Right cardiac atrium (tissue), 5 donors: ENCODE data around the gene GPC6. TPM values are rescaled to one million over a fixed set of nuclear protein-coding genes. Genes with fewer than 3 reads are reported as not detected.

Experiments used
- ATAC-seq, 2 donors: fragments of 200-7000 bp; cut with Tn5 transposase; one replicate each; pipeline versions ENCODE4 v1.8.0 to v1.9.1; 2020; ENCODE audit warnings: moderate library complexity in 2 of 2, mild to moderate bottlenecking in 1 of 2
- DNase-seq, 3 donors: peaks; one replicate each; pipeline ENCODE4 v3.0.0-alpha.2; 2020
- H3K27ac ChIP-seq: one replicate; pipeline ENCODE4 v1.5.1; 2013; ENCODE audit warnings: mild to moderate bottlenecking, low read length, control low read depth, moderate library complexity
- H3K27me3 ChIP-seq: one replicate; pipeline ENCODE4 v1.6.1; 2013; ENCODE audit not compliant: control insufficient read depth, insufficient read depth
- H3K4me1 ChIP-seq: one replicate; pipeline ENCODE4 v1.6.1; 2013; ENCODE audit warnings: low read length; ENCODE audit not compliant: control insufficient read depth, insufficient read depth
- H3K4me3 ChIP-seq: one replicate; pipeline ENCODE4 v1.5.1; 2013; ENCODE audit warnings: low read length, control low read depth
- H3K9me3 ChIP-seq: one replicate; pipeline ENCODE4 v1.6.1; 2013; ENCODE audit warnings: low read length; ENCODE audit not compliant: control insufficient read depth
- WGBS: extraction: QIAGEN DNeasy Blood & Tissue Kit; methylation state at CpG from one replicate; pipeline ENCODE4 v1.1.7; 2013; 5-methylcytosine and 5-hydroxymethylcytosine counted together
- intact Hi-C, 4 donors: fragments of 100-400 bp; cut with DNase I; formaldehyde crosslinking; loops; one replicate each; pipeline versions ENCODE4 v1.11.0 to v1.14.0; 2022 to 2023
- polyA plus RNA-seq: library from polyadenylated mRNA; stranded (reverse); fragments of 200-250 nt; gene quantifications from one replicate; pipeline ENCODE4 v1.2.3, GENCODE V29; 2013
- total RNA-seq, 4 donors: library from RNA; stranded (reverse); fragmentation: NEBNext Ultra II Directional; extraction: Animal tissue kit (Norgen Biotek cat#: 25700); gene quantifications; one replicate each; pipeline ENCODE4 v1.2.1, GENCODE V29; 2021
- donor health status: healthy with polysubstance abuse.
- donor health status: DM: no; HTN: yes; CAD: no.
- donor health status: DM: no; HTN: no; CAD: no.
- donor health status: DM: no; HTN: yes; CAD: no; lungs with severe emphysema.
- donor health status: DM: yes; HTN: yes; CAD: no.

Gene GPC6
- total and polyA plus RNA-seq, 5 donors = 1.5 to 11.0 (median 5.3) TPM

DNA sequence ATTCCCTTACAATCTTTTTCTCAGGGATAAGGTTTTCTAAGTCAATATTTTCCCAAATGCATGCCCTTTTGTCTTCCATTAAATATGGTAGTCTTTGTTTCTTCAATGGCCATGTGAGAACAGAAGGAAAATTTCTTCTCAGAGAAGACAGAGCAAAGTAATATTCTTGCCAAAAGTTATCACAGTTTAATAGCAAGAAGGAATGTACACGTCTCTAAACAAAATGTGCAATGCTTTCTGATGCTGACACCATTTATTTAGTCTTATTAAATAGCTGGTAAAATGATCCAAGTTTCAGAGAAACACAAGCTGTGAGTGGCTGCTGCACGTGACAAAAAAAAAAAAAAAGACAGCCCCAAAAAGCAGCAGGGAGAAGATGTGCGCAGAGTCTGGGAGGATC, 542.5 kb downstream of the GPC6 start:
- H3K4me1 ChIP-seq = peaks cover 2% of the 10 kb centered on the region
- no peak for DNase-seq
- H3K9me3 ChIP-seq = no peaks in the 10 kb centered on the region
- no peak overlapping the region for H3K27ac ChIP-seq
- ATAC-seq = peak in 1 of 2 donors; percentile 26
- H3K27me3 ChIP-seq = no peaks in the 10 kb centered on the region
- no peak overlapping the region for H3K4me3 ChIP-seq
- WGBS = 38% methylated on average over 3 of the region's 3 CpGs
- intact Hi-C loops = no loop called here

GRCh38 chr13:93769607-93770006, 543.0 kb downstream of the GPC6 start:
- no peak overlapping the region for H3K4me3 ChIP-seq
- no peak for ATAC-seq
- no peaks in the 10 kb centered on the region for H3K9me3 ChIP-seq
- H3K27me3 ChIP-seq = no peaks in the 10 kb centered on the region
- H3K27ac ChIP-seq = no peak overlapping the region
- H3K4me1 ChIP-seq = peaks cover 2% of the 10 kb centered on the region
- no peak for DNase-seq
- intact Hi-C loops = no loop called here
- 68% methylated on average over 1 of the region's 1 CpG for WGBS

DNA sequence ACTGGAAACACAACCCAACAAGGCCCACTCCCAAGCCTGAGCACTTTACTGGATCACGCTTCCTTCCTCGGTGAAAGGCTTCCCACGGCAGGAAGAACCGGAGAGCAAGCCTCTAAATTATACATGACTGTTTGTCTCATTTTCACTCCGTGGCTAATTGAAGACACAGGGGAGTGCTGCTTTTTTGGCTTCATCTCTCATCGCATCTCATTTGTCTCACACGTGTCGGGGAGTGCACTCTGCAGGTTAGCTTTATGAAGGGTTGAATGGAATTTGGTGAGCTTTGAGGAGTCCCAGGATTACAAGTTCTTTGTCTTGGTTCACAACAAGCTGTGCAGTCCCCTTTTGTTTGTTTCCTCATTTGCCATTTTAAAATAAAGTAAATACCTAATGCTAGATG, 544.6 kb downstream of the GPC6 start:
- H3K27me3 ChIP-seq = no peaks in the 10 kb centered on the region
- H3K9me3 ChIP-seq = no peaks in the 10 kb centered on the region
- H3K27ac ChIP-seq = no peak overlapping the region
- ATAC-seq (no peak), DNase-seq (no peak)
- WGBS = 73% methylated on average over 8 of the region's 8 CpGs
- intact Hi-C loops = no loop called here
- no peak overlapping the region for H3K4me3 ChIP-seq
- H3K4me1 ChIP-seq = peaks cover 2% of the 10 kb centered on the region

DNA sequence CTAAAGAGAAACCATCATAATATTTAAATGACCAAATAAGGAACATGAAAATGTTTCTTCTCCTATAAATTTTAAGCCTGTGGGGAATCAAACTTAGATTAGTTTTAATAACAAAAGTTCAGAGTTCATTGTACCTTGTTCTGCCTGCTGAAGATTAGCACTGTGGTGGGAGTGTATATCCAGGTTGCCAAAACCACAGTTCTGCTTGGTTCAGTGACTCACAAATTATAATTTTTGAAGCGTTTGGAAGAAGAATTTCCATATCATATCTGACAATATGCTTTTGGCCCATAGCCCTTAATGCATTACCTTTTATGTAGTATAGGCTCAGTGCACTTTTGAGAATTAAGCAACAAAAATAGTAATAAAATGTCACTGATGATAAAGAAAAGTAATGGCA, 545.2 kb downstream of the GPC6 start:
- peaks cover 2% of the 10 kb centered on the region for H3K4me1 ChIP-seq
- no peak overlapping the region for H3K27ac ChIP-seq
- intact Hi-C loops = no loop called here
- H3K9me3 ChIP-seq = no peaks in the 10 kb centered on the region
- no peak for ATAC-seq
- H3K27me3 ChIP-seq = no peaks in the 10 kb centered on the region
- H3K4me3 ChIP-seq = no peak overlapping the region
- 66% methylated on average over 1 of the region's 1 CpG for WGBS
- DNase-seq = no peak

DNA sequence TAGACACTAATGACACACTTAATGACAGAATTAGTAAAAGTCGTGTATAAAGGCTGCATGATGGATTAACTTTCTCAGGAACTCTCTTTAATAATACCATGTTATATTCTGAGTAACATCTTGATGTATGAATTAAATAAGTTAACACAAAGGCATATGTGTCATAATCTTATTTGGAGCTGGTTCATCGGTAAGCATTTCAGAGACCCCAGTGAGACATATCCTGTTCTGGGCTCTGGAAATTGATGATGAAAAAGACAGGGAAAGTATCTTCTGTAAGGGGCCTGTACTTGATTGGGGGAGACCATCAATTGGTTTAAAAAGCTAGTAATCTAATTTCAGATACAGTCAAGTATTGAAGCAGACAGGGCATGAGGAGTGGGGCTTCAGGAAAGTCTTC, 547.9 kb downstream of the GPC6 start:
- Histone ChIP-seq H3K4me3 (no peak overlapping the region), H3K27ac (no peak overlapping the region), H3K27me3 (no peaks in the 10 kb centered on the region), H3K4me1 (peaks cover 4% of the 10 kb centered on the region), H3K9me3 (no peaks in the 10 kb centered on the region)
- 86% methylated on average over 2 of the region's 2 CpGs for WGBS
- ATAC-seq (no peak), DNase-seq (no peak)
- intact Hi-C loops = no loop called here

DNA sequence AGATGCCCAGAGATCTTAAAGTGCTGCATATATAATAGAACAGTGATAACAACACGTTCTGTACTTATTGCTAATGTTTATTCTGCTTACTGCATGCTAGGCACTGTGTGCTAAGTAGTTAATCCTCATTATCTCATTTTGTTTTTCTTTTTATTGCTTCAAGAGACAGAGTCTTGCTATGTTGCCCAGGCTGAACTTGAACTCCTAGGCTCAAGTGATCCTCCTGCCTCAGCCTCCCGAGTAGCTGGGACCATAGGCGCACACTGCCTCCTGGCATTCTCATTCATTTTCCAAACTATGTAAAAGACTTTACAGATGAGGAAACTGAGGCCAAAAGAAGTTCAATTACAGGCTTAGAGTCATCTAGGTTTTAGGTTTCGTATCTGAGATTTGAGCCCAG, 548.4 kb downstream of the GPC6 start:
- DNase-seq = no peak
- WGBS = 81% methylated on average over 4 of the region's 4 CpGs
- no peaks in the 10 kb centered on the region for H3K9me3 ChIP-seq
- H3K4me3 ChIP-seq = no peak overlapping the region
- no peaks in the 10 kb centered on the region for H3K27me3 ChIP-seq
- intact Hi-C loops = no loop called here
- ATAC-seq = no peak
- peaks cover 4% of the 10 kb centered on the region for H3K4me1 ChIP-seq
- H3K27ac ChIP-seq = no peak overlapping the region

- Histone ChIP-seq H3K27ac (no peak overlapping the region), H3K27me3 (no peaks in the 10 kb centered on the region), H3K4me3 (no peak overlapping the region), H3K9me3 (no peaks in the 10 kb centered on the region), H3K4me1 (peaks cover 4% of the 10 kb centered on the region)
- 48% methylated on average over 8 of the region's 8 CpGs for WGBS
- ATAC-seq (no peak), DNase-seq (no peak)
- intact Hi-C loops = no loop called here
Measured at GRCh38 chr13:93775507-93776108, 549.0 kb downstream of the GPC6 start.

- Histone ChIP-seq H3K9me3 (no peaks in the 10 kb centered on the region), H3K27ac (no peak overlapping the region), H3K27me3 (no peaks in the 10 kb centered on the region), H3K4me1 (peaks cover 2% of the 10 kb centered on the region), H3K4me3 (no peak overlapping the region)
- DNase-seq (no peak), ATAC-seq (no peak)
- intact Hi-C loops = no loop called here
- WGBS = 70% methylated on average over 5 of the region's 5 CpGs
Measured at GRCh38 chr13:93776936-93777335, 550.3 kb downstream of the GPC6 start.

GRCh38 chr13:93777504-93777903, 550.9 kb downstream of the GPC6 start:
- intact Hi-C loops = no loop called here
- no peak for ATAC-seq
- 76% methylated on average over 2 of the region's 2 CpGs for WGBS
- H3K9me3 ChIP-seq = no peaks in the 10 kb centered on the region
- no peak overlapping the region for H3K4me3 ChIP-seq
- H3K27ac ChIP-seq = no peak overlapping the region
- peaks cover 2% of the 10 kb centered on the region for H3K4me1 ChIP-seq
- no peak for DNase-seq
- H3K27me3 ChIP-seq = no peaks in the 10 kb centered on the region

GRCh38 chr13:93778548-93778947, 551.9 kb downstream of the GPC6 start:
- Histone ChIP-seq H3K4me3 (no peak overlapping the region), H3K4me1 (peaks cover 2% of the 10 kb centered on the region), H3K27ac (no peak overlapping the region), H3K9me3 (no peaks in the 10 kb centered on the region), H3K27me3 (no peaks in the 10 kb centered on the region)
- peak in 1 of 2 donors; percentile 59 for ATAC-seq
- WGBS = 60% methylated on average over 1 of the region's 1 CpG
- no peak for DNase-seq
- intact Hi-C loops = no loop called here

- Histone ChIP-seq H3K4me1 (no peaks in the 10 kb centered on the region), H3K4me3 (no peak overlapping the region), H3K27ac (no peak overlapping the region), H3K9me3 (no peaks in the 10 kb centered on the region), H3K27me3 (no peaks in the 10 kb centered on the region)
- WGBS = 64% methylated on average over 1 of the region's 1 CpG
- intact Hi-C loops = no loop called here
- DNase-seq = no peak
- ATAC-seq = no peak
Measured at GRCh38 chr13:93784191-93784590, 557.6 kb downstream of the GPC6 start.

- ATAC-seq (no peak), DNase-seq (no peak)
- H3K27ac ChIP-seq = no peak overlapping the region
- H3K4me1 ChIP-seq = no peaks in the 10 kb centered on the region
- H3K9me3 ChIP-seq = no peaks in the 10 kb centered on the region
- 79% methylated on average over 4 of the region's 4 CpGs for WGBS
- H3K4me3 ChIP-seq = no peak overlapping the region
- H3K27me3 ChIP-seq = no peaks in the 10 kb centered on the region
- intact Hi-C loops = no loop called here
Measured at GRCh38 chr13:93786846-93787489, 560.4 kb downstream of the GPC6 start.
